Tibial artery (tissue), 4 donors: Measurements from ENCODE around the gene LRRC7.

Experiments
- DNase-seq, 2 donors: peaks; one replicate each; pipeline ENCODE4 v3.0.0-alpha.2; 2019
- H3K27ac ChIP-seq, 2 donors: fragments of 200-600 bp; sonication (generic) in 1 of 2; 1 replicate in 1 of 2; 2 replicates in 1 of 2; pipeline ENCODE4 v1.5.1; 2018 to 2019; ENCODE audit warnings: mild to moderate bottlenecking in 1 of 2
- H3K27me3 ChIP-seq, 2 donors: fragments of 200-600 bp; sonication (generic) in 1 of 2; one replicate each; pipeline versions ENCODE4 v1.5.1 to v1.6.0; 2016 to 2019
- H3K36me3 ChIP-seq, 3 donors: fragments of 200-600 bp; sonication (generic) in 2 of 3; one replicate each; pipeline ENCODE4 v1.5.1; 2016 to 2019; ENCODE audit warnings: mild to moderate bottlenecking in 2 of 3
- H3K4me1 ChIP-seq, 4 donors: fragments of 200-600 bp; sonication (generic) in 2 of 4; 1 replicate in 3 of 4; 2 replicates in 1 of 4; pipeline ENCODE4 v1.5.1; 2016 to 2019
- H3K4me3 ChIP-seq, 2 donors: fragments of 200-600 bp; sonication (generic) in 1 of 2; 1 replicate in 1 of 2; 2 replicates in 1 of 2; pipeline ENCODE4 v1.5.1; 2018 to 2019; ENCODE audit warnings: mild to moderate bottlenecking in 2 of 2
- H3K9me3 ChIP-seq, 3 donors: fragments of 200-600 bp; sonication (generic) in 1 of 3; one replicate each; pipeline ENCODE4 v1.5.1; 2016 to 2019
- intact Hi-C: fragments of 100-400 bp; cut with DNase I; formaldehyde crosslinking; loops from one replicate; pipeline ENCODE4 v1.15.0; 2023; ENCODE audit warnings: low total_unique reads
- TF ChIP-seq, protein P1 (sequence below), 2 experiments: fragments of 200-600 bp in 1 of 2; fragments of 450-650 bp in 1 of 2; IDR thresholded peaks; one replicate each; pipeline ENCODE4 v1.5.1; 2017 to 2019; ENCODE audit warnings: antibody characterized with exemption in 2 of 2, mild to moderate bottlenecking in 1 of 2, moderate library complexity in 1 of 2

Gene LRRC7

DNA sequence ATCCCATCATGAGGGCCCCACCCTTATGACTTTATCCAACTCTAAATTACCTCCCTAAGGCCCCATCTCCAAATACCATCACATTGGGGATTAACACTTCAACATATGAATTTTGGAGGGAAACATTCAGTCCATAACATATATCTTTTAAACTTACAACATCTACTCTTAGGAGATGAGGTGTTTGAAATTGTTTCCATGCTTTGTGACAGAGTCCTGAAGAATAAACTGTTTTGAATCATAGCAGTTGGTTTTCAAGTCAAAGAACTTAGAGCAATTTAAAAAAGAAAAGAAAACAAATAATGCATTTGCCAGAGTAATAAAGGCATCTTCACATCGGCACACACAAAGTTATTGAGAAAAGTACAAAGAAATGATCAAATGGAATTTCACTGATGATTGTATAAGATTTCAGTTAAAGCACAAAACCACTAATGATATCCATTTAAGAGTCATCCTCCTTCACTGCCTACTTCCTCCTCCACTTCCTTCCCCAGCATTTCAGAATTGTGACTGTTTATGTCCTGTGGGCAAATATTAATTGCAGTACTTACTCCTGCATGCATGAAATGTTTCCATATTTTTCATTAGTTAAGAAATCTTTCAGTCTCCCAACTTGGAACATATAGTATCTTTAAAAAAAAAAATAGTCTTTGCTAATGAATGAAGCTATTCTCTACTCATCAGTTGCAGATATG lies 435.6 kb downstream of the LRRC7 start:
- no peaks in the 10 kb centered on the region for H3K9me3 ChIP-seq
- TF ChIP-seq, protein P1, sequence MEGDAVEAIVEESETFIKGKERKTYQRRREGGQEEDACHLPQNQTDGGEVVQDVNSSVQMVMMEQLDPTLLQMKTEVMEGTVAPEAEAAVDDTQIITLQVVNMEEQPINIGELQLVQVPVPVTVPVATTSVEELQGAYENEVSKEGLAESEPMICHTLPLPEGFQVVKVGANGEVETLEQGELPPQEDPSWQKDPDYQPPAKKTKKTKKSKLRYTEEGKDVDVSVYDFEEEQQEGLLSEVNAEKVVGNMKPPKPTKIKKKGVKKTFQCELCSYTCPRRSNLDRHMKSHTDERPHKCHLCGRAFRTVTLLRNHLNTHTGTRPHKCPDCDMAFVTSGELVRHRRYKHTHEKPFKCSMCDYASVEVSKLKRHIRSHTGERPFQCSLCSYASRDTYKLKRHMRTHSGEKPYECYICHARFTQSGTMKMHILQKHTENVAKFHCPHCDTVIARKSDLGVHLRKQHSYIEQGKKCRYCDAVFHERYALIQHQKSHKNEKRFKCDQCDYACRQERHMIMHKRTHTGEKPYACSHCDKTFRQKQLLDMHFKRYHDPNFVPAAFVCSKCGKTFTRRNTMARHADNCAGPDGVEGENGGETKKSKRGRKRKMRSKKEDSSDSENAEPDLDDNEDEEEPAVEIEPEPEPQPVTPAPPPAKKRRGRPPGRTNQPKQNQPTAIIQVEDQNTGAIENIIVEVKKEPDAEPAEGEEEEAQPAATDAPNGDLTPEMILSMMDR (IDR thresholded peaks at IDR 0.05) = no peak
- intact Hi-C loops = no loop called here

DNA sequence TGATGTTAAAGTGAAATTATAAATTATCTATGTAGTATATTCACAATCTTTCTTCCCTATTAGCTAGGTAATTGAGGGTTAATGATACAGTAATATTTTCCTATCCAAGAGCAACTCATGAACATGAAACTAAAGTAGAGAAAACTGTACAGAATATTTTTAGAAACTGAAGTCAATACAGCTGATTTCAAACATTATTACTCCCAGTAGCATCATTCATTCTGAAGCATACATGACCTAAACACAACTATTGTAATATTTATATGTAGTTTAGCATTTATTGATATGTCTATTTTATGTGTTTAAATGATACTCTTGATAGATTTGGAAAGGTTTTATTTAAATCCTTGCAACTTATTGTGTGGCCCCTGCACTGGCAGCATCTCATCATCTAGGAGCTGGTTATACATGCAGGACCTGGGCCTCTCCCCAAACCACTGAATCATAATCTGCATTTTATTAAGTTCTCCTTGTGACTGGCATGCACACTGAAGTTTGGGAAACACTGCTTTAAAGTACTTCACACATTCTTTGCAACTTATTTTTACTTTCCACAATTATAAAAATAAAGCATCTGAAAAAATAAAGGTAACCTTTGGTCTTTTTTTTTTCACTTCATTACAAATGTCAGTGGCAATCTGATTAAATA lies 437.8 kb downstream of the LRRC7 start:
- no peak overlapping the region for H3K27ac ChIP-seq
- no peaks in the 10 kb centered on the region for H3K4me1 ChIP-seq
- H3K27me3 ChIP-seq = no peaks in the 10 kb centered on the region
- intact Hi-C loops = no loop called here
- H3K4me3 ChIP-seq = no peak overlapping the region
- TF ChIP-seq, protein P1 (IDR thresholded peaks at IDR 0.05) = no peak
- H3K36me3 ChIP-seq = no peaks in the 10 kb centered on the region
- no peaks in the 10 kb centered on the region for H3K9me3 ChIP-seq
- DNase-seq = no peak

More for the DNA sequence above, 435.6 kb downstream of the LRRC7 start:
- H3K4me1 ChIP-seq = no peaks in the 10 kb centered on the region
- H3K36me3 ChIP-seq = no peaks in the 10 kb centered on the region
- H3K4me3 ChIP-seq = no peak overlapping the region
- H3K27me3 ChIP-seq = no peaks in the 10 kb centered on the region
- no peak for DNase-seq
- no peak overlapping the region for H3K27ac ChIP-seq

DNA sequence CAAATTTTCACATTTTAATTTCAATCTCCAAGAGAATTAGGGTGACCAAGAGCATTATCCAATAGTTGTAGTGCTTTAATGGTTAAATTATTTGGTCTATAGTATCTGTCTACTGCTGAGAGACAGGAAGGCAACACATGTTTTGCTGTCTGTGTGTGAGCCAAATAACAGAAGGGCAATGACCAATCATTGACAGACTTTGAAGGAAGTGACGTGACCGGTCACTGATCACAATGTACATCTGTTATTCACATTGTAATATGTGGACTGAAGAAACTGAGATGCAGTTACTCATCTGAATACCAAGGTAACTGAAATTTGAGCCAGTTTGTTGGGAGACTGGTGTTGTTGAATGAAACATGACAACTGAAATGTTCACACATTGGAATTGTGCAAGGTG lies 440.9 kb downstream of the LRRC7 start:
- TF ChIP-seq, protein P1 (IDR thresholded peaks at IDR 0.05) = no peak
- H3K27ac ChIP-seq = no peak overlapping the region
- intact Hi-C loops = no loop called here
- no peaks in the 10 kb centered on the region for H3K9me3 ChIP-seq
- no peaks in the 10 kb centered on the region for H3K4me1 ChIP-seq
- H3K4me3 ChIP-seq = no peak overlapping the region
- DNase-seq = no peak
- no peaks in the 10 kb centered on the region for H3K36me3 ChIP-seq
- H3K27me3 ChIP-seq = no peaks in the 10 kb centered on the region

DNA sequence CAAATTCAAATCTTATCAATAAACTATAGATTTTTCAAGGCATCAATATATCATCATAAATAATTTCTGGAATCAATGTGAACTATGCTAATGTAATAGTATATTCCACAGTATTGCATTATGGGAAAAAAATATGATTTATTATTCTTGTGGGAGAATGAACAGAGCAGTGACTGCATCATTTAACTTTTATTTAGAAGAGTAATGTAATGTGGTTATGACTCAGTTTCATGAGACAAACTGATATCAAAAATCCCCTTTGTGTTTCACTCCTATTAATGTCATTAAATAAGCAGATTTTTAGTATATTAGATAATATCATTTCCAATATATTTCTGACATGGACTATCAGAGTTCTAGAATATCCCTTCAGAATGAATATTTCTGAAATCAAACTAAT lies 450.0 kb downstream of the LRRC7 start:
- intact Hi-C loops = no loop called here
- no peak for DNase-seq
- Histone ChIP-seq H3K4me3 (no peak overlapping the region), H3K27me3 (no peaks in the 10 kb centered on the region), H3K4me1 (no peaks in the 10 kb centered on the region), H3K27ac (no peak overlapping the region), H3K9me3 (no peaks in the 10 kb centered on the region), H3K36me3 (no peaks in the 10 kb centered on the region)
- TF ChIP-seq, protein P1 (IDR thresholded peaks at IDR 0.05) = no peak

DNA sequence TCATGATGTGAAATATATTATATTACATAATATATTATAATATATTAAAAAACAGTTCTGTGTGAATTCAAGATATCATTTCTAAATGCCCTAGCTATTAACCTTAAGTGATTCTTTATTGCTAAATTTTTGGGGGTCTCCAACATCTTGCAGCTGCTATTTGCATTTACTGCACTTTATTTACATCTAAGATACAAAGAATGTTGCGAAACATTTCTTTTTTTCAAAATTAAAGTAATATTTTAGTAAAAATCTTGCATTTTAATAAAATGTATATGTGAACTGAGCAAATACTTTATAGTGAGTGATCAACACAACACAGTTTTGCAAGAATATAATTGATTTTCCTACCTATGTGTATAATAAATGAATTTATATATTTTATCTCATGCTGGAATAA lies 456.6 kb downstream of the LRRC7 start:
- Histone ChIP-seq H3K4me1 (no peaks in the 10 kb centered on the region), H3K9me3 (no peaks in the 10 kb centered on the region), H3K27ac (no peak overlapping the region), H3K36me3 (no peaks in the 10 kb centered on the region), H3K4me3 (no peak overlapping the region), H3K27me3 (no peaks in the 10 kb centered on the region)
- TF ChIP-seq, protein P1 (IDR thresholded peaks at IDR 0.05) = no peak
- intact Hi-C loops = no loop called here
- no peak for DNase-seq
